ENCODE results near the gene CHD6.

DNA sequence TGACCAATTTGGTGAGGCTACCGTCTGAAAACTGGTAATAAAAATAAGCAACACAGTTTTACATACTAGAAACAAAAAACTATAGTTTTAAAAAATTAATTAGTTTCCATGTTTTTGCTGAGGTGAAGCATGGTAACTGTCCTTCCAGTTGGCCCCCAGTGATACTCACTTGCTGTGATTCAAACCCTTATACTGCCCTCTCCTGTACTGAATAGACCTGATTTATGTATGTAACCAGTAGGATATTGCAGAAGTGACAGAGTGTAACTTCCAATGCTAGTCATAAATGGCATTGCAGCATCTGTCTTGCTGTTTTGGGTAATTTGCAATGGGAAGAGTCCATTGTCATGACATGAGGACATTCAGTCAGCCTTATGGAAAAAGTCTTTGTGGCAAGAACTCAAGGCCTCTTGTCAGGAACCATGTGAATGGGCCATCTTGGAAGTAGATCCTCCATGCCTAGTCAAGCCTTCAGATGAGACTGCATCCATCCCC lies 8.9 kb upstream of the CHD6 start:
- TF ChIP-seq, protein P1, sequence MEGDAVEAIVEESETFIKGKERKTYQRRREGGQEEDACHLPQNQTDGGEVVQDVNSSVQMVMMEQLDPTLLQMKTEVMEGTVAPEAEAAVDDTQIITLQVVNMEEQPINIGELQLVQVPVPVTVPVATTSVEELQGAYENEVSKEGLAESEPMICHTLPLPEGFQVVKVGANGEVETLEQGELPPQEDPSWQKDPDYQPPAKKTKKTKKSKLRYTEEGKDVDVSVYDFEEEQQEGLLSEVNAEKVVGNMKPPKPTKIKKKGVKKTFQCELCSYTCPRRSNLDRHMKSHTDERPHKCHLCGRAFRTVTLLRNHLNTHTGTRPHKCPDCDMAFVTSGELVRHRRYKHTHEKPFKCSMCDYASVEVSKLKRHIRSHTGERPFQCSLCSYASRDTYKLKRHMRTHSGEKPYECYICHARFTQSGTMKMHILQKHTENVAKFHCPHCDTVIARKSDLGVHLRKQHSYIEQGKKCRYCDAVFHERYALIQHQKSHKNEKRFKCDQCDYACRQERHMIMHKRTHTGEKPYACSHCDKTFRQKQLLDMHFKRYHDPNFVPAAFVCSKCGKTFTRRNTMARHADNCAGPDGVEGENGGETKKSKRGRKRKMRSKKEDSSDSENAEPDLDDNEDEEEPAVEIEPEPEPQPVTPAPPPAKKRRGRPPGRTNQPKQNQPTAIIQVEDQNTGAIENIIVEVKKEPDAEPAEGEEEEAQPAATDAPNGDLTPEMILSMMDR (conservative IDR thresholded peaks at IDR 0.05; ENCODE audit: low read depth, low read length): no peak
- no peak for TF ChIP-seq EZH2 (IDR thresholded peaks at IDR 0.05; ENCODE audit: borderline replicate concordance, low read depth, low read length, poor library complexity, severe bottlenecking)

Measured in A673 (cell line).